NCI-H524 (cell line): ENCODE measurements around the gene CARS2.
"Not testable (repeated sequence)": the region's sequence is repeated elsewhere in the genome, so short reads cannot be mapped to it uniquely, and the experiment has no call there.

Source experiments
- DNase-seq, 2 experiments: peaks; one replicate each; lab custom pipeline; 2025; lab: John Stamatoyannopoulos, UW

Gene CARS2

DNA sequence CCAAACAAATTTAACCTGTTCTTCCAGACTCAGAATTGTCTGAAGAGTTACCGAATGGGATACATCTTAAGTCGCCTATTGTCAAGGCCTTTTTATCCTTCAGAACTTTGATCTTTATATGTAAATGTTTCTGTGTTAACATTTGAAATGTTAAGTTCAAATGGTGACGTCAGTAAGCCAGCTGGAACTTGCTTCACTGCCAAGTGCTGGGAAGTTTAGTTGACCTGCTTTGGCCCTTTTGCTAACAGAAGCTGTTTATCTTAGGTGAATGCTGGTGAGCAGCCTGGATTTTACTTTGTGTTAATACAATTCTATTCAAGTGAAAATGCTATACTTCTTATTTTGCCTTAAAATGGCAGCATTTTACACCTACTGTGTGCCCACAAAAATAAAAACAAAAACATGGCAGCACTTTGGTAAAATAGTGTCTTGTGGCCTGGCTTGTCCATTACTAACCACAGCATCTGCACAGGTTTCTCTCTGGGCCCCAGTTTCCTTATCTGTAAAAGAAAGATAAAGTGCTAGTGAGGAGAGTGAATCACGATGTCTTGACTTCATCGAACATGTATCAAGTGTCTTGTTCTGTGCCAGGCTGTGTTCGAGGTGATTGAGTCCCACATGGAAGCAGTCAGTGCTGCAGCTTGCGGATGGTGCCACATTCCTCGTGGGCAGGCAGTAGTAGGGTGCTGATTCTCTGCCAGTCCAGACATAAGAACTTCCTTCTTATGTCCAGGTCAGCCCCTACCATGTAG is 88.4 kb downstream of the CARS2 start:
- DNase-seq, result no peak

DNA sequence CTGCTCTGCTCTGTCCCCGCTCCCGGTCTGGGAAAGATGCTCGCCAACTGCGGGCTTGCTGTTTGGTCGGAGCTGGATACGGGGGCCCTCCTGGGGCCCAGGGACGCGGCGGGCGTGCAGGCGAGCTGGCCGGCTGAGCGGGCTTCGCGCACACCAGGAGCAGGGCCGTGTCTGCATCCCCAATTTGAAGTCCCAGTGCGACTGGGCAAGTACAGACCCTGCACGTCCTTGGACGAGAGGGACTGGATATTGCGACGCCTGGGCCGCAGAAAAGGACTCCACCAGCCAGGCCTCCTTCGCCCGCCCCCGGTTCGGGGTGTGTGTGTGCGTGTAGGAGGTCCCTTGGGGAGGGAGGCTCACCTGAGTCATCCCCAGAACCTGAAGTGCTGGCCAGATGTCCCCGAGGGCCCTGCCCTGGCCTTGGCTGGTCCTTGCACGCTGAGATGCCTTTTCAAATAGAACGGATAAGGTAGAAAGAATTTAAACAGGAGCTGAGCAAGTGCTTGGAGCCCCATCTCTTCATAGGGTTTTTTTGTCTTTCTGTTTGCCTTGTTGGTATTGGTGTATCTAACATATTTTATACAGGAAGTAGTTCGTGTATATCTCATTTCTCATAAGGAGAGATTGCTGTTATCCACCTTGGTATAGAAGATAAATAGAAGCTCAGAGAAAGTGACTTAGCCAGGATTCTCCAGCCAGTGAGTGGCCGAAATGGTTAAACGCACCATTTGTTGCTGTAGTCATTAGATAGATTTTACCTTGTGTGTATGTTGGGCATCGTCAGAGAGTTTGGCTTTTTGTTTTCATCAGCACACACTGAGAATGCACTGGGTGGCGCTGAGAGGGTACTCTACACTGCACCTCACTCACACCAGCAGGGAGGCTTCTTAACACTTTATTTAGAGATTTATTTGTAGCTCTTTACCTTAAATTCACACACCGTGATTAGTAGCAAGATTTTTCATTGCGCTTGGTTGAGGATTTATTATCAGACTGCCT is 89.5 kb downstream of the CARS2 start:
- DNase-seq, result no peak

GRCh38 chr13:110615322-110616102 is 90.4 kb downstream of the CARS2 start, which contains the start of gene NAXD:
TSS of gene NAXD (plus strand) at chr13:110615545. CDS start at chr13:110615602, 57 bp downstream.
- peak; percentile 84 to 92 for DNase-seq

DNA sequence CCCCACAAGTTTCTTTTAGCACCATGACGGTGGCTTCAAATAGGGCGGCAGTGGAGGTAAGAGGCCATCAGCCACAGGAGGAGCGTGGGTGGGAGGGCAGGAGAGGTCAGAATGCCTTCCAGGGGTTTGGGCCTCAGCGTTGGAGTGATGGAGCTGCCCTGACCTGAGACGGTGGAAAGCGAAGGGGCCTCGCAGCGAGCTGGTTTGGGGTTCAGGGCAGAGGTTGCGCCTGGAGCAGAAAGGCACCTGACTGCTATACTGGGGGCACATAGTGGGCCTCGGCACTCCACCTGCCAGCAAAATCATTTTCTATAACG is 91.0 kb downstream of the CARS2 start:
- no peak for DNase-seq

GRCh38 chr13:110610955-110611595 is 94.8 kb downstream of the CARS2 start:
- DNase-seq, result no peak

DNA sequence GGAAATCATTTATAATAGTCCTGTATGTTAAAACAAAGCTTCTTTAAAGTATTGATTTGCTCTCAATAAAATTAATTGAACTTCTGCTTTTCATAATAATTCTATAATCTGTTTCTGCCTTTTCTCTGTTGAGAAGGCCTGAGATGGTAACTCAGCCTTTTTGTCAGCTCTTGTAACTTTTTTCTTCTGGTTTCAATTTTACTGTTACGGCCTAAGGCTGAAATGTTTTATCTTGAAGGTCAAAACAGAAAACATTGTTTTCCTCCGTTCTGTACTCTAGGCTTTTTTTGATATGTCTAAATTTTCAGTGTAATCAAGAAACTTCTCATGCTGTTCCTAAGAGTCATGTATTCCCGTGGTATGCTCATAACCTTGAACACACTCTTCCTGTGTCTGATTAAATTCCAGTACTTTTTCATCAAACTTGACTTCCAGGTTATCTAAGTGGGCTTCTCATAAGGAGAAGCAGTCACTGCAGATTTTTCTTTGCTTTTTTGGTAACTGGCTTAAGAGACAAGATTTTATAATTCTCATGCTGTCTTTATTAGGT is 98.2 kb downstream of the CARS2 start:
- DNase-seq, result no peak

- not testable (repeated sequence) for DNase-seq
These were observed 99.6 kb downstream of the CARS2 start for GRCh38 chr13:110606281-110606680.

GRCh38 chr13:110605132-110605531 is 100.8 kb downstream of the CARS2 start:
- DNase-seq, result no peak

GRCh38 chr13:110600980-110601379 is 104.9 kb downstream of the CARS2 start:
- DNase-seq, result no peak

GRCh38 chr13:110600261-110600819 is 105.6 kb downstream of the CARS2 start:
- DNase-seq, result no peak

DNA sequence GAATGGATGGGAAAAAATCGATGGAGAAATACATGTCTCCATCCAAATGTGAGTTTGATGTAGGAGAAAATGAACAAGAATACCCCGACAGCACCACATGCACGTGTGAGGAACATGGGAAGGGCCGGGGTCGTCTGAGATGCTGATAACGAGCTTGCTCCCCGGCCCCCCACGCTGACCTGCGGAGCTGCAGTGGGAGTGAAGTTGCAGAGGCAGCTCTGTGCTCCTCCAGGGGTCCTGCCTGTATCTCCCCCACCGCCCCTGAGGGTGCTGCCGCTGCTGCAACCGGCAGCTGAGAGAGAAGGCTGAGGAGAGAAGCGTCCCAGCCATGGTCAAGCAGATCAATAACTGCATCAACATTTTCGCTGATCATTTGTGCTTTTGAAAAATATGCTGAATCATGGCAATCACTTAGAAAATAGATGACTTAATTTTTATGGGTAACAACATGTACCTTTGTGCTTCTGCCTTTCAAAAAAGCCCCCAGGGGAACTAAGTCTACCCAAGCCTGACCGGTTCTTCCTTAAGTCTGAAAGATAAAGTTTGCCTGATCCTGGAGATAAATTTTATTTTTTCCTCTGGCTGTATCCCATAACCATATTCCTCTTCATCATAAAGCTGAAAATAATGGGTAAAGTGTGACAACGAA is 108.8 kb downstream of the CARS2 start:
- no peak for DNase-seq

- DNase-seq, result peak; percentile 10 to 64
These were observed 112.3 kb downstream of the CARS2 start for GRCh38 chr13:110593430-110594130.

- DNase-seq, result no peak
These were observed 113.3 kb downstream of the CARS2 start for GRCh38 chr13:110592665-110593064.
